GM23338 (cell line): ENCODE results near the gene PLEKHG4B. TPM values are rescaled to one million over a fixed set of nuclear protein-coding genes. Genes with fewer than 3 reads are reported as not detected.

Experiments
- ATAC-seq: fragments of 200-7000 bp; cut with Tn5 transposase; 3 replicates; pipeline ENCODE4 v1.9.1; 2020
- DNase-seq: peaks from one replicate; pipeline ENCODE4 v3.0.0-alpha.2; 2015; ENCODE audit warnings: low spot score
- H2AFZ ChIP-seq: fragments of 200-600 bp; sonication (generic); 2 replicates; pipeline ENCODE4 v1.8.0; 2016; ENCODE audit warnings: antibody characterized with exemption, mild to moderate bottlenecking, moderate library complexity
- H3F3A ChIP-seq: fragments of 200-600 bp; sonication (generic); replicated peaks from 2 replicates; pipeline ENCODE4 v1.8.0; 2017; ENCODE audit warnings: antibody characterized with exemption, mixed run types, low read depth
- H3K27ac ChIP-seq: fragments of 200-600 bp; sonication (generic); 2 replicates; pipeline ENCODE4 v1.6.1; 2016; ENCODE audit warnings: low read depth
- H3K27me3 ChIP-seq: fragments of 200-600 bp; sonication (generic); 2 replicates; pipeline ENCODE4 v1.8.0; 2016; ENCODE audit warnings: mild to moderate bottlenecking, mixed run types, moderate library complexity; ENCODE audit not compliant: insufficient read depth
- H3K36me3 ChIP-seq: fragments of 200-600 bp; sonication (generic); 2 replicates; pipeline ENCODE4 v1.8.0; 2016; ENCODE audit warnings: mild to moderate bottlenecking; ENCODE audit not compliant: insufficient read depth
- H3K4me1 ChIP-seq: fragments of 200-600 bp; sonication (generic); 2 replicates; pipeline ENCODE4 v1.8.0; 2016; ENCODE audit warnings: mild to moderate bottlenecking, moderate library complexity; ENCODE audit not compliant: insufficient read depth
- H3K4me2 ChIP-seq: fragments of 200-600 bp; sonication (generic); 2 replicates; pipeline ENCODE4 v1.7.1; 2017; ENCODE audit warnings: mixed run types
- H3K4me3 ChIP-seq: fragments of 200-600 bp; sonication (generic); 2 replicates; pipeline ENCODE4 v1.6.1; 2016; ENCODE audit warnings: mixed run types
- H3K79me2 ChIP-seq: fragments of 200-600 bp; sonication (generic); replicated peaks from 2 replicates; pipeline ENCODE4 v1.8.0; 2017; ENCODE audit warnings: mild to moderate bottlenecking; ENCODE audit not compliant: insufficient read depth
- H3K9me2 ChIP-seq: fragments of 200-600 bp; sonication (generic); 2 replicates; pipeline ENCODE4 v1.8.0; 2017; ENCODE audit not compliant: insufficient read depth
- H4K20me1 ChIP-seq: fragments of 200-600 bp; sonication (generic); replicated peaks from 2 replicates; pipeline ENCODE4 v1.8.0; 2017; ENCODE audit warnings: mild to moderate bottlenecking; ENCODE audit not compliant: insufficient read depth
- H3K27ac Mint-ChIP-seq: 2 replicates; pipeline ENCODE4 v1.8.0; 2020; ENCODE audit warnings: inconsistent platforms, mild to moderate bottlenecking, moderate library complexity, mixed read lengths
- H3K27me3 Mint-ChIP-seq: 3 replicates; pipeline ENCODE4 v1.8.0; 2022; ENCODE audit warnings: low read depth, mild to moderate bottlenecking, moderate library complexity, mixed read lengths, inconsistent platforms; ENCODE audit not compliant: insufficient read depth, poor library complexity
- H3K36me3 Mint-ChIP-seq: 3 replicates; pipeline ENCODE4 v1.8.0; 2021; ENCODE audit warnings: low read depth, mild to moderate bottlenecking, inconsistent platforms, moderate library complexity, mixed read lengths
- H3K4me1 Mint-ChIP-seq: 3 replicates; pipeline ENCODE4 v1.8.0; 2020; ENCODE audit warnings: mild to moderate bottlenecking, inconsistent platforms, mixed read lengths
- H3K4me3 Mint-ChIP-seq: 3 replicates; pipeline ENCODE4 v1.8.0; 2021; ENCODE audit warnings: moderate library complexity, mild to moderate bottlenecking, inconsistent platforms, mixed read lengths
- H3K9me3 Mint-ChIP-seq: 3 replicates; pipeline ENCODE4 v1.8.0; 2020; ENCODE audit warnings: moderate library complexity, mild to moderate bottlenecking, inconsistent platforms, mixed read lengths
- EZH2phosphoT487 ChIP-seq: fragments of 200-600 bp; sonication (generic); IDR thresholded peaks from one replicate; pipeline ENCODE4 v1.8.1; 2018; ENCODE audit warnings: antibody characterized with exemption; ENCODE audit not compliant: unreplicated experiment
- ZNF331 ChIP-seq: fragments of 250-450 bp; sonication (Bioruptor Pico); IDR thresholded peaks from 2 replicates; pipeline ENCODE4 v1.5.0; 2020; ENCODE audit warnings: low read depth, mild to moderate bottlenecking, moderate library complexity
- polyA plus RNA-seq: library from polyadenylated mRNA; unstranded; fragments of >200 nt; fragmentation: Nextera tagmentation; extraction: Ambion mirVana; gene quantifications from 2 replicates; pipeline ENCODE4 v1.2.1, GENCODE V29; 2016
- total RNA-seq: library from RNA; depleted of rRNA; stranded (reverse); fragments of >200 nt; shearing (Covaris generic); gene quantifications from 2 replicates; pipeline ENCODE4 v1.2.3, GENCODE V29; 2014
- TF ChIP-seq, protein P1 (sequence below): fragments of 250-450 bp; sonication (Bioruptor Pico); IDR thresholded peaks from 2 replicates; pipeline ENCODE4 v1.5.0; 2020; ENCODE audit warnings: mild to moderate bottlenecking, moderate library complexity
- TF ChIP-seq, protein P2 (sequence below): IDR thresholded peaks from one replicate; pipeline ENCODE4 v1.6.1; 2018; ENCODE audit warnings: antibody characterized with exemption; ENCODE audit not compliant: unreplicated experiment

PLEKHG4B gene
- total and polyA plus RNA-seq, 2 experiments from 2014 or later, result 33.5 to 54.8 TPM

DNA sequence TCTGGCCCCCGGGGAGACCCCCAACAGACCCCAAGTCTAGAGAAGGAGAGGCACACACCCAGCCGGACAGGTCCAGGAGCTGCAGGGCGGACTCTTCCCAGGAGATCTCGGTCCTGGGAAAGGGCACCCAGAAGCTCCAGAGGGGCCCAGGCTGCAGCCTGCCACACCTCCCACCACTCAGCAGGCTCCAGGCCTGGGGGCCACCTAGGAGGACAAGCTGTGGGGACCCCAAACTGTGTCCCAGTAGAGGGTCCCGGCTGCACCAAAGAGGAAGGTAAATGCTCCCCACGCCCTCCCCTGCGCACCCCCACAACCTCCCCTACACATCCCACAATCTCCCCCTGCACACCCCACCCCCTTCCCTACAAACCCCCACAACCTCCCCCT lies 48.5 kb downstream of the PLEKHG4B start (continued):
- TF ChIP-seq, protein P1, sequence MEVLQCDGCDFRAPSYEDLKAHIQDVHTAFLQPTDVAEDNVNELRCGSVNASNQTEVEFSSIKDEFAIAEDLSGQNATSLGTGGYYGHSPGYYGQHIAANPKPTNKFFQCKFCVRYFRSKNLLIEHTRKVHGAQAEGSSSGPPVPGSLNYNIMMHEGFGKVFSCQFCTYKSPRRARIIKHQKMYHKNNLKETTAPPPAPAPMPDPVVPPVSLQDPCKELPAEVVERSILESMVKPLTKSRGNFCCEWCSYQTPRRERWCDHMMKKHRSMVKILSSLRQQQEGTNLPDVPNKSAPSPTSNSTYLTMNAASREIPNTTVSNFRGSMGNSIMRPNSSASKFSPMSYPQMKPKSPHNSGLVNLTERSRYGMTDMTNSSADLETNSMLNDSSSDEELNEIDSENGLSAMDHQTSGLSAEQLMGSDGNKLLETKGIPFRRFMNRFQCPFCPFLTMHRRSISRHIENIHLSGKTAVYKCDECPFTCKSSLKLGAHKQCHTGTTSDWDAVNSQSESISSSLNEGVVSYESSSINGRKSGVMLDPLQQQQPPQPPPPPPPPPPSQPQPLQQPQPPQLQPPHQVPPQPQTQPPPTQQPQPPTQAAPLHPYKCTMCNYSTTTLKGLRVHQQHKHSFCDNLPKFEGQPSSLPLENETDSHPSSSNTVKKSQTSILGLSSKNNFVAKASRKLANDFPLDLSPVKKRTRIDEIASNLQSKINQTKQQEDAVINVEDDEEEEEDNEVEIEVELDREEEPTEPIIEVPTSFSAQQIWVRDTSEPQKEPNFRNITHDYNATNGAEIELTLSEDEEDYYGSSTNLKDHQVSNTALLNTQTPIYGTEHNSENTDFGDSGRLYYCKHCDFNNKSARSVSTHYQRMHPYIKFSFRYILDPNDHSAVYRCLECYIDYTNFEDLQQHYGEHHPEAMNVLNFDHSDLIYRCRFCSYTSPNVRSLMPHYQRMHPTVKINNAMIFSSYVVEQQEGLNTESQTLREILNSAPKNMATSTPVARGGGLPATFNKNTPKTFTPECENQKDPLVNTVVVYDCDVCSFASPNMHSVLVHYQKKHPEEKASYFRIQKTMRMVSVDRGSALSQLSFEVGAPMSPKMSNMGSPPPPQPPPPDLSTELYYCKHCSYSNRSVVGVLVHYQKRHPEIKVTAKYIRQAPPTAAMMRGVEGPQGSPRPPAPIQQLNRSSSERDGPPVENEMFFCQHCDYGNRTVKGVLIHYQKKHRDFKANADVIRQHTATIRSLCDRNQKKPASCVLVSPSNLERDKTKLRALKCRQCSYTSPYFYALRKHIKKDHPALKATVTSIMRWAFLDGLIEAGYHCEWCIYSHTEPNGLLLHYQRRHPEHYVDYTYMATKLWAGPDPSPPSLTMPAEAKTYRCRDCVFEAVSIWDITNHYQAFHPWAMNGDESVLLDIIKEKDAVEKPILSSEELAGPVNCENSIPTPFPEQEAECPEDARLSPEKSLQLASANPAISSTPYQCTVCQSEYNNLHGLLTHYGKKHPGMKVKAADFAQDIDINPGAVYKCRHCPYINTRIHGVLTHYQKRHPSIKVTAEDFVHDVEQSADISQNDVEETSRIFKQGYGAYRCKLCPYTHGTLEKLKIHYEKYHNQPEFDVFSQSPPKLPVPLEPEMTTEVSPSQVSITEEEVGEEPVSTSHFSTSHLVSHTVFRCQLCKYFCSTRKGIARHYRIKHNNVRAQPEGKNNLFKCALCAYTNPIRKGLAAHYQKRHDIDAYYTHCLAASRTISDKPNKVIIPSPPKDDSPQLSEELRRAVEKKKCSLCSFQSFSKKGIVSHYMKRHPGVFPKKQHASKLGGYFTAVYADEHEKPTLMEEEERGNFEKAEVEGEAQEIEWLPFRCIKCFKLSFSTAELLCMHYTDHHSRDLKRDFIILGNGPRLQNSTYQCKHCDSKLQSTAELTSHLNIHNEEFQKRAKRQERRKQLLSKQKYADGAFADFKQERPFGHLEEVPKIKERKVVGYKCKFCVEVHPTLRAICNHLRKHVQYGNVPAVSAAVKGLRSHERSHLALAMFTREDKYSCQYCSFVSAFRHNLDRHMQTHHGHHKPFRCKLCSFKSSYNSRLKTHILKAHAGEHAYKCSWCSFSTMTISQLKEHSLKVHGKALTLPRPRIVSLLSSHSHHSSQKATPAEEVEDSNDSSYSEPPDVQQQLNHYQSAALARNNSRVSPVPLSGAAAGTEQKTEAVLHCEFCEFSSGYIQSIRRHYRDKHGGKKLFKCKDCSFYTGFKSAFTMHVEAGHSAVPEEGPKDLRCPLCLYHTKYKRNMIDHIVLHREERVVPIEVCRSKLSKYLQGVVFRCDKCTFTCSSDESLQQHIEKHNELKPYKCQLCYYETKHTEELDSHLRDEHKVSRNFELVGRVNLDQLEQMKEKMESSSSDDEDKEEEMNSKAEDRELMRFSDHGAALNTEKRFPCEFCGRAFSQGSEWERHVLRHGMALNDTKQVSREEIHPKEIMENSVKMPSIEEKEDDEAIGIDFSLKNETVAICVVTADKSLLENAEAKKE (CRISPR knock-in tag), result no peak

GRCh38 chr5:141211-141610 lies 49.2 kb downstream of the PLEKHG4B start:
- no peak for ATAC-seq
- peaks cover 7% of the 10 kb centered on the region for H3K9me3 Mint-ChIP-seq
- H3K27ac ChIP-seq, result peak overlapping the region; percentile 66; the same call in 1 of the 2 replicates
- TF ChIP-seq, protein P1 (CRISPR knock-in tag), result no peak
- TF ChIP-seq EZH2phosphoT487, result no peak
- TF ChIP-seq, protein P2, sequence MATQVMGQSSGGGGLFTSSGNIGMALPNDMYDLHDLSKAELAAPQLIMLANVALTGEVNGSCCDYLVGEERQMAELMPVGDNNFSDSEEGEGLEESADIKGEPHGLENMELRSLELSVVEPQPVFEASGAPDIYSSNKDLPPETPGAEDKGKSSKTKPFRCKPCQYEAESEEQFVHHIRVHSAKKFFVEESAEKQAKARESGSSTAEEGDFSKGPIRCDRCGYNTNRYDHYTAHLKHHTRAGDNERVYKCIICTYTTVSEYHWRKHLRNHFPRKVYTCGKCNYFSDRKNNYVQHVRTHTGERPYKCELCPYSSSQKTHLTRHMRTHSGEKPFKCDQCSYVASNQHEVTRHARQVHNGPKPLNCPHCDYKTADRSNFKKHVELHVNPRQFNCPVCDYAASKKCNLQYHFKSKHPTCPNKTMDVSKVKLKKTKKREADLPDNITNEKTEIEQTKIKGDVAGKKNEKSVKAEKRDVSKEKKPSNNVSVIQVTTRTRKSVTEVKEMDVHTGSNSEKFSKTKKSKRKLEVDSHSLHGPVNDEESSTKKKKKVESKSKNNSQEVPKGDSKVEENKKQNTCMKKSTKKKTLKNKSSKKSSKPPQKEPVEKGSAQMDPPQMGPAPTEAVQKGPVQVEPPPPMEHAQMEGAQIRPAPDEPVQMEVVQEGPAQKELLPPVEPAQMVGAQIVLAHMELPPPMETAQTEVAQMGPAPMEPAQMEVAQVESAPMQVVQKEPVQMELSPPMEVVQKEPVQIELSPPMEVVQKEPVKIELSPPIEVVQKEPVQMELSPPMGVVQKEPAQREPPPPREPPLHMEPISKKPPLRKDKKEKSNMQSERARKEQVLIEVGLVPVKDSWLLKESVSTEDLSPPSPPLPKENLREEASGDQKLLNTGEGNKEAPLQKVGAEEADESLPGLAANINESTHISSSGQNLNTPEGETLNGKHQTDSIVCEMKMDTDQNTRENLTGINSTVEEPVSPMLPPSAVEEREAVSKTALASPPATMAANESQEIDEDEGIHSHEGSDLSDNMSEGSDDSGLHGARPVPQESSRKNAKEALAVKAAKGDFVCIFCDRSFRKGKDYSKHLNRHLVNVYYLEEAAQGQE, result no peak
- TF ChIP-seq ZNF331 (CRISPR knock-in tag), result no peak

More at GRCh38 chr5:141211-141610, 49.2 kb downstream of the PLEKHG4B start:
- Mint-ChIP-seq H3K27ac (no peak overlapping the region), H3K4me3 (no peak overlapping the region), H3K27me3 (peaks cover 16% of the 10 kb centered on the region), H3K36me3 (peaks cover 62% of the 10 kb centered on the region), H3K4me1 (peaks cover 23% of the 10 kb centered on the region)
- DNase-seq, result no peak
- H3F3A ChIP-seq, result 0 out of 2 replicates have a peak, but pooled peaks cover 6% of the 10 kb centered on the region
- H3K27me3 ChIP-seq, result no peaks in the 10 kb centered on the region
- no peaks in the 10 kb centered on the region; the same call in 1 of the 2 replicates for H3K9me2 ChIP-seq
- peaks cover 15% of the 10 kb centered on the region for H3K79me2 ChIP-seq
- H3K4me1 ChIP-seq, result peaks cover 20% of the 10 kb centered on the region
- H2AFZ ChIP-seq, result no peak overlapping the region
- H3K4me2 ChIP-seq, result no peak overlapping the region
- H3K36me3 ChIP-seq, result peaks cover 8% of the 10 kb centered on the region; the same call in 1 of the 2 replicates
- H4K20me1 ChIP-seq, result peaks cover 12% of the 10 kb centered on the region
- no peak overlapping the region for H3K4me3 ChIP-seq
